K562 (cell line): Measurements from ENCODE around the gene IL6ST. TPM values are rescaled to one million over a fixed set of nuclear protein-coding genes. Genes with fewer than 3 reads are reported as not detected.

Experiments used
- BRCA1 ChIP-seq, 2 experiments: fragments of 450-650 bp in 1 of 2; sonication (generic) in 1 of 2; formaldehyde crosslinking in 1 of 2; IDR thresholded peaks; 2 replicates each; pipeline versions ENCODE4 v1.5.0 to v1.6.1; 2017 to 2020; ENCODE audit warnings: mild to moderate bottlenecking in 1 of 2, missing genetic modification reagents in 1 of 2
- DPF2 ChIP-seq: fragments of 450-650 bp; IDR thresholded peaks from 2 replicates; pipeline ENCODE4 v1.6.1; 2016
- ERF ChIP-seq: fragments of 450-650 bp; formaldehyde crosslinking; IDR thresholded peaks from 2 replicates; pipeline ENCODE4 v1.4.0; 2020; ENCODE audit warnings: mild to moderate bottlenecking, mixed read lengths
- ETS2 ChIP-seq: IDR thresholded peaks from 2 replicates; pipeline ENCODE4 v1.6.1; 2016; ENCODE audit warnings: borderline replicate concordance, missing genetic modification characterization, mild to moderate bottlenecking, moderate library complexity, missing compliant biosample characterization; ENCODE audit not compliant: poor library complexity, severe bottlenecking
- GATA2 ChIP-seq: sonication (generic); formaldehyde crosslinking; IDR thresholded peaks from 2 replicates; pipeline ENCODE4 v1.4.0; 2020; ENCODE audit warnings: mild to moderate bottlenecking, missing genetic modification reagents
- GATAD2B ChIP-seq: fragments of 450-650 bp; IDR thresholded peaks from 2 replicates; pipeline ENCODE4 v1.6.1; 2017; ENCODE audit warnings: mild to moderate bottlenecking, borderline replicate concordance
- JUN ChIP-seq, 2 experiments: sonication (generic) in 1 of 2; formaldehyde crosslinking in 1 of 2; IDR thresholded peaks; 2 replicates each; pipeline versions ENCODE4 v1.6.1 to v1.8.0; 2012 to 2022; ENCODE audit warnings: borderline replicate concordance in 2 of 2, mild to moderate bottlenecking in 2 of 2, improper control_type of control experiment in 1 of 2, low read depth in 1 of 2, low read length in 1 of 2, missing genetic modification reagents in 1 of 2
- KDM5B ChIP-seq: fragments of 200-600 bp; sonication (generic); IDR thresholded peaks from 2 replicates; pipeline ENCODE4 v1.6.1; 2012; ENCODE audit warnings: low read depth, mild to moderate bottlenecking, moderate library complexity, low read length, control low read depth, inconsistent platforms; ENCODE audit not compliant: insufficient replicate concordance
- L3MBTL2 ChIP-seq: fragments of 450-650 bp; IDR thresholded peaks from 2 replicates; pipeline ENCODE4 v1.6.1; 2016; ENCODE audit warnings: mild to moderate bottlenecking, moderate library complexity
- MIER1 ChIP-seq: fragments of 450-650 bp; IDR thresholded peaks from 2 replicates; pipeline ENCODE4 v1.6.1; 2016; ENCODE audit warnings: antibody characterized with exemption, mild to moderate bottlenecking, low read depth
- MTA2 ChIP-seq: fragments of 450-650 bp; IDR thresholded peaks from 2 replicates; pipeline ENCODE4 v1.6.1; 2016; ENCODE audit warnings: low read depth
- PHF20 ChIP-seq: fragments of 450-650 bp; IDR thresholded peaks from 2 replicates; pipeline ENCODE4 v1.6.1; 2018; ENCODE audit not compliant: partially characterized antibody
- PHF8 ChIP-seq: fragments of 200-600 bp; sonication (generic); IDR thresholded peaks from 2 replicates; pipeline ENCODE4 v1.6.1; 2012; ENCODE audit warnings: mixed run types, mild to moderate bottlenecking, inconsistent platforms, low read length, moderate library complexity, borderline replicate concordance
- POLR2AphosphoS2 ChIP-seq: IDR thresholded peaks from 2 replicates; pipeline ENCODE4 v1.6.1; 2012; ENCODE audit warnings: low read length, improper control_type of control experiment
- RFX5 ChIP-seq: IDR thresholded peaks from 2 replicates; pipeline ENCODE4 v1.6.1; 2011; ENCODE audit warnings: low read depth, mild to moderate bottlenecking, improper control_type of control experiment, low read length
- SMAD2 ChIP-seq: fragments of 150-350 bp; IDR thresholded peaks from 2 replicates; pipeline ENCODE4 v1.6.1; 2014; ENCODE audit warnings: low read depth, mild to moderate bottlenecking, low read length
- SMAD3 ChIP-seq: fragments of 450-650 bp; formaldehyde crosslinking; conservative IDR thresholded peaks from 2 replicates; pipeline ENCODE4 v1.4.0; 2020; ENCODE audit warnings: mild to moderate bottlenecking
- SRSF3 ChIP-seq: fragments of 200-400 bp; formaldehyde crosslinking; IDR thresholded peaks from 2 replicates; pipeline ENCODE4 v1.6.1; 2016; ENCODE audit warnings: mild to moderate bottlenecking, low read length, moderate library complexity; ENCODE audit not compliant: insufficient read depth
- STAG1 ChIP-seq: sonication (generic); formaldehyde crosslinking; IDR thresholded peaks from 2 replicates; pipeline ENCODE4 v1.5.0; 2020; ENCODE audit warnings: missing genetic modification reagents, borderline replicate concordance
- TAF7 ChIP-seq: fragments of 450-650 bp; IDR thresholded peaks from 2 replicates; pipeline ENCODE4 v1.6.1; 2016; ENCODE audit warnings: missing genetic modification characterization, missing compliant biosample characterization
- THRAP3 ChIP-seq: fragments of 450-650 bp; IDR thresholded peaks from 2 replicates; pipeline ENCODE4 v1.6.1; 2016; ENCODE audit warnings: mild to moderate bottlenecking, inconsistent platforms, borderline replicate concordance
- ZNF146 ChIP-seq: IDR thresholded peaks from one replicate; pipeline ENCODE4 v1.6.1; 2018; ENCODE audit warnings: missing compliant biosample characterization; ENCODE audit not compliant: unreplicated experiment
- ZNF174 ChIP-seq: fragments of 250-450 bp; sonication (Bioruptor Pico); IDR thresholded peaks from 2 replicates; pipeline ENCODE4 v1.4.0; 2020; ENCODE audit warnings: mild to moderate bottlenecking
- ZNF224 ChIP-seq: sonication (generic); formaldehyde crosslinking; IDR thresholded peaks from 2 replicates; pipeline ENCODE4 v1.8.0; 2022; ENCODE audit warnings: mild to moderate bottlenecking, missing genetic modification reagents
- ZNF274 ChIP-seq: IDR thresholded peaks from 2 replicates; pipeline ENCODE4 v1.6.1; 2011; ENCODE audit warnings: low read depth, mild to moderate bottlenecking, low read length, moderate library complexity, borderline replicate concordance
- ZNF695 ChIP-seq: fragments of 450-650 bp; formaldehyde crosslinking; IDR thresholded peaks from 2 replicates; pipeline ENCODE4 v1.4.0; 2020; ENCODE audit warnings: mild to moderate bottlenecking, moderate library complexity
- polyA plus RNA-seq, 8 experiments: library from polyadenylated mRNA; depleted of rRNA in 4 of 8; stranded (reverse) in 5 of 8; unstranded in 3 of 8; fragments of >200 nt; fragmentation: Nextera tagmentation in 2 of 8; fragmentation: Illumina TruSeq in 1 of 8; extraction: Ambion mirVana in 2 of 8; extraction: Trizol in 1 of 8; gene quantifications; 2 replicates each; pipeline versions ENCODE4 v1.2.1 to v1.2.3, GENCODE V29; 2011 to 2014; ENCODE audit warnings: inconsistent platforms in 1 of 8, missing spikeins in 1 of 8
- total RNA-seq, 7 experiments: library from RNA; depleted of rRNA in 6 of 7; stranded (reverse); fragments of >200 nt in 6 of 7; fragmentation: Illumina TruSeq in 2 of 7; extraction: Trizol in 2 of 7; gene quantifications; 2 replicates each; pipeline versions ENCODE4 v1.2.1 to v1.2.3, GENCODE V29; 2011 to 2021; ENCODE audit warnings: low replicate concordance in 1 of 7
- TF ChIP-seq, protein P1 (sequence below): fragments of 250-450 bp; sonication (Bioruptor Pico); IDR thresholded peaks from 2 replicates; pipeline ENCODE4 v1.8.0; 2022; ENCODE audit warnings: moderate library complexity, mild to moderate bottlenecking, inconsistent platforms
- TF ChIP-seq, protein P2 (sequence below): fragments of 450-650 bp; formaldehyde crosslinking; IDR thresholded peaks from 2 replicates; pipeline ENCODE4 v1.4.0; 2020; ENCODE audit warnings: mild to moderate bottlenecking, moderate library complexity
- TF ChIP-seq, protein P3 (sequence below): sonication (generic); formaldehyde crosslinking; IDR thresholded peaks from 2 replicates; pipeline ENCODE4 v1.8.0; 2022; ENCODE audit warnings: mild to moderate bottlenecking, missing genetic modification reagents

IL6ST gene
- total and polyA plus RNA-seq, 9 of the 15 experiments (the other 6 are each of a cell fraction or from before 2014, with no cell fraction given): 2.0 to 27.0 (median 7.9) TPM

DNA sequence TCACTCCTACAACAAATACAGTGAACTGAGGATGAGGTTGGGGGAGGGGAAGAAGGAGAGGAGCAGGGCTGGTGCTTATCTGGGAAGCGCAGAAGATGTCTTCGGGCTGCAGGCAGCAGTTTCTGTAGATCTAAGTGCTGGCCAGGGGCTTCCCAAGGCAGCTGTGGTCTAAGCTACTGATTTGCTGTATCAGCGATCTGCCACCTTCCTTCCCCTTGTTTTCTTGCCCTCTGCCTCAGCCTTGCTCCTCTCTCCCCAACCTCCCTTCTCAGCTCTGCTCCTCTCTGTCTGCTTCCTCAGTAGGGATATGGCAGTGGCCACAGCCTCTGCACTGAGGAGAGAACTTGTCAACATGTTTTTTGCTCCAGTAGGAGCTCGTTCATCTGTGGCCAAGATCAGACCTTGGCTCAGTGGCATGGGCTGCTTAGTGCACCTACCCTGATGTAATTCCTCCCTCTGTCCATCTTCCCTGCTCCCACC, 42.8 kb upstream of the IL6ST start (continued):
- TF ChIP-seq, protein P1, sequence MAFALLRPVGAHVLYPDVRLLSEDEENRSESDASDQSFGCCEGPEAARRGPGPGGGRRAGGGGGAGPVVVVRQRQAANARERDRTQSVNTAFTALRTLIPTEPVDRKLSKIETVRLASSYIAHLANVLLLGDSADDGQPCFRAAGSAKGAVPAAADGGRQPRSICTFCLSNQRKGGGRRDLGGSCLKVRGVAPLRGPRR (CRISPR knock-in tag): no peak
- TF ChIP-seq L3MBTL2: 0 out of 2 replicates have a peak, but pooled peaks have one; percentile 11
- TF ChIP-seq TAF7 (tag): no peak
- TF ChIP-seq POLR2AphosphoS2: no peak
- TF ChIP-seq BRCA1 (IDR thresholded peaks at IDR 0.05): no peak
- no peak for TF ChIP-seq BRCA1 (CRISPR knock-in tag; IDR thresholded peaks at IDR 0.05)
- no peak for TF ChIP-seq ETS2 (tag)
- TF ChIP-seq THRAP3: no peak
- TF ChIP-seq, protein P2, sequence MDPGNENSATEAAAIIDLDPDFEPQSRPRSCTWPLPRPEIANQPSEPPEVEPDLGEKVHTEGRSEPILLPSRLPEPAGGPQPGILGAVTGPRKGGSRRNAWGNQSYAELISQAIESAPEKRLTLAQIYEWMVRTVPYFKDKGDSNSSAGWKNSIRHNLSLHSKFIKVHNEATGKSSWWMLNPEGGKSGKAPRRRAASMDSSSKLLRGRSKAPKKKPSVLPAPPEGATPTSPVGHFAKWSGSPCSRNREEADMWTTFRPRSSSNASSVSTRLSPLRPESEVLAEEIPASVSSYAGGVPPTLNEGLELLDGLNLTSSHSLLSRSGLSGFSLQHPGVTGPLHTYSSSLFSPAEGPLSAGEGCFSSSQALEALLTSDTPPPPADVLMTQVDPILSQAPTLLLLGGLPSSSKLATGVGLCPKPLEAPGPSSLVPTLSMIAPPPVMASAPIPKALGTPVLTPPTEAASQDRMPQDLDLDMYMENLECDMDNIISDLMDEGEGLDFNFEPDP (CRISPR knock-in tag): no peak
- TF ChIP-seq ZNF146 (CRISPR knock-in tag): no peak
- peak; percentile 32; the same call in 1 of the 2 replicates for TF ChIP-seq JUN (IDR thresholded peaks at IDR 0.05; ENCODE audit: borderline replicate concordance, low read depth, low read length)
- no peak for TF ChIP-seq JUN (CRISPR knock-in tag; IDR thresholded peaks at IDR 0.05; ENCODE audit: borderline replicate concordance)
- TF ChIP-seq ZNF224: no peak
- TF ChIP-seq ZNF174: no peak
- peak; percentile 68; the same call in 1 of the 2 replicates for TF ChIP-seq ZNF274
- no peak for TF ChIP-seq MIER1
- TF ChIP-seq ZNF695 (CRISPR knock-in tag): no peak
- peak; percentile 97 for TF ChIP-seq DPF2
- TF ChIP-seq SMAD3: no peak; the same call in 1 of the 2 replicates
- peak; percentile 97 for TF ChIP-seq MTA2
- TF ChIP-seq, protein P3, sequence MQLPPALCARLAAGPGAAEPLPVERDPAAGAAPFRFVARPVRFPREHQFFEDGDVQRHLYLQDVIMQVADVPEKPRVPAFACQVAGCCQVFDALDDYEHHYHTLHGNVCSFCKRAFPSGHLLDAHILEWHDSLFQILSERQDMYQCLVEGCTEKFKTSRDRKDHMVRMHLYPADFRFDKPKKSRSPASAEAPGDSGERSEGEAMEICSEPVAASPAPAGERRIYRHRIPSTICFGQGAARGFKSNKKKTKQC (CRISPR knock-in tag): no peak
- TF ChIP-seq PHF20: no peak
- no peak for TF ChIP-seq KDM5B
- TF ChIP-seq SRSF3: no peak
- peak; percentile 93 for TF ChIP-seq GATA2 (CRISPR knock-in tag)
- peak; percentile 49; the same call in 1 of the 2 replicates for TF ChIP-seq GATAD2B
- TF ChIP-seq SMAD2: no peak
- no peak for TF ChIP-seq ERF (CRISPR knock-in tag)
- no peak for TF ChIP-seq RFX5
- no peak for TF ChIP-seq PHF8
- no peak for TF ChIP-seq STAG1 (CRISPR knock-in tag)
